ENCODE measurements around the gene GGT5.
"Not testable (repeated sequence)": the region's sequence is repeated elsewhere in the genome, so short reads cannot be mapped to it uniquely, and the experiment has no call there.

The GGT5 gene

DNA sequence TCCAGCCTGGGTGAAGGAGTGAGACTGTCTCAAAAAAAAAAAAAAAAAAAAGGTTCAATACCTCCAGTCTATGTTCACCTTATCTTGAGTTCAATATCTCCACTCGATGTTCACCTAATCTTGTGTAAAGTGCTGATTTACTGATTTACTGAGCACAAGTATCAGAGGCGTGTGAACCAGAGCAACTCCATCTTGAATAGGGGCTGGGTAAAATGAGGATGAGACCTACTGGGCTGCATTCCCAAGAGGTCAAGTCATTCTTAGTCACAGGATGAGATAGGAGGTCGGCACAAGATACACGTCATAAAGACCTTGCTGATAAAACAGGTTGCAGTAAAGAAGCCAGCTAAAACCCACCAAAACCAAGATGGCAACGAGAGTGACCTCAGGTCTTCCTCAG is 41.0 kb downstream of the GGT5 start:
- peak; percentile 20 for DNase-seq (ENCODE audit: low spot score)

- DNase-seq (ENCODE audit: low spot score) = no peak
These were observed 42.9 kb downstream of the GGT5 start for GRCh38 chr22:24201681-24202614.

DNA sequence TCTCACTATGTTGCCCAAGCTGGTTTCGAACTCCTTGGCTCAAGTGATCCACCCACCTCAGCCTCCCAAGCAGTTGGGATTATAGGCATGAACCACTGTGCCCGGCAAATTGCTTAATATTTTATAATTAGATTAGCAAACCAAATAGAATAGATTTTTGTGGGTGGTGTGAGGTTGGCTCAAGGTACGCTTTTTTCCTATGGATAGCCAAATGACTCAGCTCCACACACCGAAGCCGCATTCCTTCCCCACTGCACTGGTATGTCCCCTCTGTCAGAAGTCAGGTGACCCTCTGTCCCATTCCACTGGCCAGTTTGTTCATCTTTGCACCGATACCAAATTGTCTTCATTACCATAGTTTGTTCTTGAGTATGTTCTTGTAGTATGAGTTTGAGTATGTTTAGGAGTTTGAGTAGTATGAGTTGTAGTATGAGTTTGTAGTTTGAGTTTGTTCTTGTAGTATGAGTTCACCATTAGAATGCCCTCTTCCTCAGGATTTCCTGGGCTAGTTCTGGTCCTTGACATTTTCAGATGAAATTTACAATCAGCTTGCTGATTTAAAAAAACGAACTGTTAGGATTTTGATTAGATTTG is 44.2 kb downstream of the GGT5 start:
- DNase-seq (ENCODE audit: low spot score) = no peak

GRCh38 chr22:24198682-24199052 is 46.2 kb downstream of the GGT5 start:
- DNase-seq (ENCODE audit: low spot score) = no peak

DNA sequence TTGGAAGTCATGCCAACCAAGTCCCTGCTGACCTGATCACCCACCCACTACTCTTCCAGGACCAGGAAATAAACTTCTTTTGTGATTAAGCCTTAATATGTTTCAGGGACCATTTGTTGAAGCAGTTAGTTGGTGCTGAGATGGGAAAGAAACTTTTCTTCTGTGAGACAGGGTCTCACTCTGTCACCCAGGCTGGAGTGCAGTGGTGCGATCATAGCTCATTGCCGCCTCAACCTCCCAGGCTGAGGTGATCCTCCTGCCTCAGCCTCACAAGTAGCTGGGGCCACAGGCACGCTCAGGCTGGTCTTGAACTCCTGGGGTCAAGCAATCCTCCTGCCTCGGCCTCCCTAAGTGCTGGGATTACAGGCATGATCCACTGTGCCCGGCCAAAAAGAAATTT is 53.0 kb downstream of the GGT5 start:
- DNase-seq (ENCODE audit: low spot score) = no peak

DNA sequence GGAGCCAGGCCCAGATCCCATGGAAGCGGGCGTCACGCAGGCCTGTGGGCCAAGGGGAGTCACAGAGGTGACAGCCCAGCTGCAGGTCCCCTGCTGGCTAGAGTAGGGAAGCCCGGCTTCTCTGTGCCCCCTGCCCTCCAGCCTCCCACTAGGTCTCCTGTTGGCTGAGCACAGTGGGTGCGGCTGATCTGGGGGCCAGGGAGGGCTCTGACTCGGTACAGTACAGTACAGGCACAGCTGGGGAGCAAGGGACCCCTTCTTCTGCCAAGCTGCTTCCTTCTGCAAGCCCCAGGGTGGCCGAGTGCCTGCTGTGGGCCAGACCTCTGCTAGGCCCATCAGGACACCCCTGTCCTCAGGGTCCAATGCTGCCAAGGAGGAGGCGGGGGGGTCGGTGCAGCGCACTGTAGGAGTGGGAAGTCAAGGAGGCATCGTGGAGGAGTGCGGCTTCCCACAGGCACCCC is 53.5 kb downstream of the GGT5 start:
- no peak for DNase-seq (ENCODE audit: low spot score)

- no peak for DNase-seq (ENCODE audit: low spot score)
These were observed 54.2 kb downstream of the GGT5 start for GRCh38 chr22:24190596-24191208.

DNA sequence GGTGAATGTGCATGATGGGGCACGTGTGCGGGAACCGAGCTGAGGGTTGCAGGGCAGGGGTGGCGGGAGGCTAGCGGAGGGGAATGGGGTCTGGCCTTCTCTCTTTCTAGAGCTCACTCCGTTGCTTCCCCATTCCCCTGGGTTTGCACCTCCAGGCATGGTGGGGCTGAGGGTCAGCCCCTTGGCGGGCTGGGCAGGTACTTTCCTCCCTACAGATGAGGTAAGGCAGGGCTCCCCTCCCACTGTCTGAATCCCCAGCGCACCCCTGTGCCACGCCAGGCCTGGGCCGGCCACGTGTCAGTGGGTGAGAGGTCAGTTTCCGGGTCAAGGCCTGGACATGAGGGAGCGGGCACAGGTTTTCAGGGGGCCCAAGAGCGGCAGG is 54.7 kb downstream of the GGT5 start:
- no peak for DNase-seq (ENCODE audit: low spot score)

DNA sequence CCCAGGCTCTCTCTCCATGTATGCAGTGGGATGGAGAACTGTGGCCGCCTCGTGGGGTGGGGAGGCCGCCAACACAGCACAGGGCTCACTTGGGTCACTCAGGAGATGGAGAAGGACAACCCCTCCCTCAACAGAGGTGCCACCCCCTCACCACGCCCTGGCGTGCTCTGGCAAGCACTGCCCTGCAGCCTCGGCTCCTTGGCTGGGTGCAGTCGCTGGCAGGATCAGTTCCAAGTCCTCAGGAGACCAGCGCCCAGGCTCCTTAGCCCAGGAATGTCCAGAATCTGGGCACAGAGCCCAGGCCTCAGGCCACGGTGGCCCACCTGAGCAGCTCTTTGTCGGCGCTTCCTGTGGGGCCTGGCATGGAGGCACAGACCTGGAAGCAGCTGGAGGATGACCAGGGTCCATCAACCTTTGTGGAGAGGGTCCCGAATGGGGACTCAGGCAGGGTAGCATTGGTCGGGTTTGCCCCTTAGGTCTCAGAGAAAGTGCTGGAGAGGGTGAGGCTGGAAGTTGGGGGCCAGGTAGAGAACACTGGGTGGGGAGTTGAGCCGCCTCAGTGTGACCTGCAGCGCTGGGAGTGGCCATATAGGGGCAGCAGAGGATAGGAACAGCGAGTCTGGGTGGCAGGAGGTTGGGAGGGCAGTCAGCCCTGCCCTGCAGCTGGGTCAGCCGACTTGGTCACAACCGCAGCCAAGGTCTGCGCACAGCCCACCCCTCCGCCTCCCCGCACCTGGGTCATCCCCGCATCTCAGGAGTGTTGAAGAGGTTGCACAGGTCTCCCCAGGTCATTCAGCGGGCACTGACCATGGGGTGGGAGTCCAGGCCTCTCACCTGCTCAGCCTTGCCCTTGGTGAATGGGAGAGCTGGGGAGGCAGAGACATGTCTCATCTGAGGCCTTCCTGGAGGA is 55.4 kb downstream of the GGT5 start:
- peak; percentile 57 for DNase-seq (ENCODE audit: low spot score)

DNA sequence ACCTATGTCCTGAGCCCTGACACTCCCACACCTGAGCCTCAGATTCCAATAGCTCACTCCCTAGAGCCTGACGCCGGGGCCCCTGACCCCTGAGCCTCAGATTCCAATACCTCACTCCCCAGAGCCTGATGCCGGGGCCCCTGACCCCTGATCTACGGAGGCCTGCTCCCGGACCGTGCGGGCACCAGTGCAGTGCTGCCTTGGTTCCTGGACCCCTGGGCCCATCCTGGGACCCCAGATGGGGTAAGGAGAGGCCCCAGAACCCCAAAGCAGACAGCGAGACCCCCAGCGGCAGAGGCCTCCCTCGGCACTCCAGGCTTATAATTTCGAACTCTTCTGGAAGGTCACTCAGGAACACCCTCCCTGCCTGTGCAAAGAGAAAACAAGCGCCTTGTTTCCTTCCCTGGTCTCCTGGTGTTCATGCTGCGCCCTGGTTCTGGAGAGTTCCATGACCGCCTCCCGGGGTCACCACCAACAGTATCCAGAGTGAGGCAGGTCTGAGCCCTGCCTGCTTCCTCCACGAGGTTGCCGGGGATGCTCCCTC is 56.1 kb downstream of the GGT5 start:
- DNase-seq (ENCODE audit: low spot score) = no peak

DNA sequence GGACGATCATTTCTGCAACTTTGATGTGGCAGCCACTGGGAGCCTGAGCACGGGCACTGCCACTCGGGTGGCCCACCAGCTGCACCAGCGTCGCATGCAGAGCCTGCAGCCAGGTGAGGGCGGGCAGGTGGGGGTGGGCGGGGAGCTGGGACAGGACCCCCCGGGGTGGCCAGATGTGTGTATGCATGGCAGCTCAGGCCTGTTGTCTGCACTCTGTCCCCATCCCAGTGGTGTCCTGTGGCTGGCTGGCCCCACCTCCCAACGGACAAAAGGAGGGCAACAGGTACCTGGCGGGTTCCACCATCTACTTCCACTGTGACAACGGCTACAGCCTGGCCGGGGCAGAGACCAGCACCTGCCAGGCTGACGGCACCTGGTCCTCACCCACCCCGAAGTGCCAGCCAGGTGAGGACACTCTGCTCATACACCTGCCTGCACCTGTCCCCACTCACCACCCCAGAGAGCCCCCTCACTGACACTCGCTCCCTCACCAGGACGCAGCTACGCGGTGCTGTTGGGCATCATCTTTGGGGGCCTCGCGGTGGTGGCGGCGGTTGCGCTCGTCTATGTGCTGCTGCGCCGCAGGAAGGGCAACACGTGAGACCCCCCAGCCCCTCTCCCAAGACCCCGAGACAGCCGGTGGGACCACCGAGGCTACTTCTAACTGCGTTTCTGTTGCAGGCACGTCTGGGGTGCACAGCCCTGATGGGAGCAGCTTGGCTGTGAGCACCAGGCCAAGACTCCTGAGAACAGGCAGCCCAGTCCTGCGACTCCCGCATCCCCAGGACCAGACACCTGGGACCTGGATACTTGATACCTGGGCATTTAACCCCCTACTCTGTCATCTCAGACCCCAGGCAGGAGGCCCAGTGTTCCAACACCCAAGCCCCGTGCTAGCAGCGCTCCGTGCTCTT is 56.9 kb downstream of the GGT5 start:
- no peak for DNase-seq (ENCODE audit: low spot score)

DNA sequence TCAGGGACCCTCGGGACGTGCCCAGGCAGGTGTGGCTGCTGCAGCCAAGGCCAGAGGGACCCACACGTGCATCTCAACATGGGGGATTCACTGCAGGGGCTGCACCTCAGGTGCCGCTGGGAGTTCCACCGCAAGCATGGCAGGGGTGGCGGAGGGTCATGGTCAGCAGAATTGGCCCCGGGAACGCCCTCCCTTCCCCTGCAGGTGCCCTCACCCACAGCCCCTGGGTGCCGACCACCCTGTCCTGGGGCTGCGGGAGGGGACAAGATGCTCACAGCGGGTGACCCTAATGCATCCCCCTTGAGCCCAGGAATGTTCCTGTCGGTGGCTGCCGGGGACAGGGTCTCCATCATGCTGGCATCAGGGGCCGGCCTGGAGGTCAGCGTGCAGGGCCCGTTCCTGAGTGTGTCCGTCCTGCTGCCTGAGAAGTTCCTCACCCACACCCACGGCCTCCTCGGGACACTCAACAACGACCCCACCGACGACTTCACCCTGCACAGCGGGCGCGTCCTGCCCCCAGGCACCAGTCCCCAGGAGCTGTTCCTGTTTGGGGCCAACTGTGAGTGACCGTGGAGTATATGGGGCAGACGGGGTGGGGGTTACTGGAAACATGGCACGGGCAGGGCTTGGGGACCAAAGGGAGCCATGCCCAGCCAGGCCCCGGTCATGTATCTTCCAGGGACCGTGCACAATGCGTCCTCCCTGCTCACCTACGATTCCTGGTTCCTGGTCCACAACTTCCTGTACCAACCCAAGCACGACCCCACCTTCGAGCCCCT is 57.8 kb downstream of the GGT5 start:
- no peak for DNase-seq (ENCODE audit: low spot score)

DNA sequence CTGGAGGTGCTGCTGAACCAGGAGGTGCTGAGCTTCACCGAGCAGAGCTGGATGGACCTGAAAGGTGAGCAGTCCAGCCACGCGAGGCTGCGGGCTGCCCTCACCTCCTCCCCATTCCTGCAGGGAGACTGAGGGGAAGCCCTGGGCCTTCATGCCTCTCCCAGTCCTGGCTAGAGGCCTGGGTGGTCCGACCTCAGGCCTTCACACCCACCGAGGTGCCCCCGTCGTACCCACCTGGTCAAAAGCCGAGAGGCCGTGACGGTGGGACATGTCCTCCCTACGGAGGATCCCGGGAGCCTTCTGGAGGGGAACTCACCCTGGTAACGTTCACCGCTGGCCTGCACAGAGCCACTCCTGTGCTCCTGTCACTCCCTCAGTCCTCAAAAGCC is 58.5 kb downstream of the GGT5 start:
- DNase-seq (ENCODE audit: low spot score) = no peak

DNA sequence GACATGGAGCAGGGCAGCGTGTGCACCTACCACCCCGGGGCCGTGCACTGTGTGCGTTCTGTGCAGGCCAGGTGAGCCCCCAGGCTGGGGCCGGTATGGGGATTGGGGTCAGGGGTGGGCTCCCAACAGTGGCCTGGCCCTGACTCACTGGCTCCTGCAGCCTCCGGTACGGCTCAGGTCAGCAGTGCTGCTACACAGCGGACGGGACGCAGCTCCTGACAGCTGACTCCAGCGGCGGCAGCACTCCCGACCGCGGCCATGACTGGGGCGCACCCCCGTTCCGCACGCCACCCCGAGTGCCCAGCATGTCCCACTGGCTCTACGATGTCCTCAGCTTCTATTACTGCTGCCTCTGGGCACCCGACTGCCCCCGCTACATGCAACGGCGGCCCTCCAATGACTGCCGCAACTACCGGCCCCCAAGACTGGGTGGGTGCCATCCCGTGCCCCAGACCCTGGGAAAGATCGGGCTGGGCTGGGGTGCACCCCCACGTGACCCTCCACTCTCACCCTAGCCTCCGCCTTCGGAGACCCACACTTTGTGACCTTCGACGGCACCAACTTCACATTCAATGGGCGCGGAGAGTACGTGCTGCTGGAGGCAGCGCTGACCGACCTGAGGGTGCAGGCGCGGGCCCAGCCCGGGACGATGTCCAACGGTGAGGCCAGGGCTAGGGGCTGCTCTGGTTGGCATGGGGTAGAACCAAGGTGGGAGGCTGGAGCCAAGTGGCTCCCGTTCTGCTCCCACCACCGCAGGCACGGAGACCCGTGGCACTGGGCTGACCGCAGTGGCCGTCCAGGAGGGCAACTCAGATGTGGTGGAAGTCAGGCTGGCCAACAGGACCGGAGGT is 59.2 kb downstream of the GGT5 start:
- DNase-seq (ENCODE audit: low spot score) = no peak

DNA sequence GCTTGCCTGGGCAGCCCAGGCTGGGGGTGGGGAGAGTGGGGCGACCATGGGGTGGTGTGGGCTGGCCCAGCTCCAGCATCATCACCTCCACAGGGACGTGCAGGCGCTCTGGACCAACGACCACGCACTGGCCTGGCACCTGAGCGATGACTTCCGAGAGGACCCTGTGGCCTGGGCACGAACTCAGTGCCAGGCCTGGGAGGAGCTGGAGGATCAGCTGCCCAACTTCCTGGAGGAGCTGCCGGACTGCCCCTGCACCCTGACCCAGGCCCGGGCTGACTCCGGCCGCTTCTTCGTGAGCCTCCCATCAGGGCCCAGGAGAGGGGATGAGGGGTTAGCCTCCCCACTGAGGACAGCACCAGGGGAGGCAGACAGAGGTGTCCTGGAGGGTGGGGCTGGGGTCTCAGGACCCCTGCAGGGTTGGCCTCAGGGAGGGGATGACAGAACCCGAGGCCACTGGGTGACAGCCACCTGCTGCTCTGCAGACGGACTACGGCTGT is 59.8 kb downstream of the GGT5 start:
- DNase-seq (ENCODE audit: low spot score) = no peak

DNA sequence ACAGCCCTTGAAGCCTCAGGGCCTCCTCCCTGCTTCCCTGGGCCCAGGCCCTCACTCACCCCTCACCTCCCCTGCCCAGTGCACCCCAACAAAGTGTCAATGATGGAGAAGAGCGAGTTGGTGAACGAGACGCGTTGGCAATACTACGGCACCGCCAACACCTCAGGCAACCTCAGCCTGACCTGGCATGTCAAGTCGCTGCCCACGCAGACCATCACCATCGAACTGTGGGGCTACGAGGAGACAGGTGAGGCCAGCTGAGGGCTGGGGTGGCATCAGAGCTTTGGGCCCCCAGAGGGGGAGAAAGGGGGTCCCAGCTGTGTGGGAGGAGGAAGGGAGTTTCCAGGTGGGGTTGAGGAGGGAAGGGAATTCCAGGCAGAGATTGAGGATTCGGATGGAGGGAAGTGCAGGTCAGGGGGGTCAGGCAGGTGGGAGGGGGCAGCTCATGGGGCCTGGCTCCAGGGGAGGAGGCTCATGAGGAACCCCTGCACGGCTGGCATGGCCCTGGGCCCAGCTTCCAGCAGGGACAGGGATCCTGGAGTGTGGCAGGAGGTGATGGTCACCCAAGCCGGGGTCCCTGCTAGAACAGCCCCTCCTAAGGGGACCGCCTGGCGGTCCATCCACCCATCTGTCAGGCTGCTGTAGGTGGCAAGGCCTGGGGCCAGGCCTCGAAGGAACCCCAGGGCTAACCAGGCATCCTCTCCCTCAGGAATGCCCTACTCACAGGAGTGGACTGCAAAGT is 60.7 kb downstream of the GGT5 start:
- no peak for DNase-seq (ENCODE audit: low spot score)

- no peak for DNase-seq (ENCODE audit: low spot score)
These were observed 61.4 kb downstream of the GGT5 start for GRCh38 chr22:24183321-24184031.

DNA sequence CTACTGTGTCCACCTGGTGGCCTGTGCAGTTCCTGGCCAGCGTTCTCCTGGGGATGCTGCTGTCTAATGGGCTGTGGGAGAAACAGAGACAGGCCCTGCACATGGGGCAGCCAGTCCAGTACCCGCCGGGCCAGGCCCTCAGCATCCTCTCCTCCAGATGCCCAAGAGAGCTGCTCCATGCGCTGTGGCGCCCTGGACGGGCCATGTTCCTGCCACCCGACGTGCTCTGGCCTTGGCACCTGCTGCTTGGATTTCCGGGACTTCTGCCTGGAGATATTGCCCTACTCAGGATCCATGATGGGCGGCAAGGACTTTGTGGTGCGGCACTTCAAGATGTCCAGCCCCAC is 62.0 kb downstream of the GGT5 start:
- not testable (repeated sequence) for DNase-seq (ENCODE audit: low spot score)
